Measurements from ENCODE around the gene NLRP1.

NLRP1 gene

GRCh38 chr17:5584383-5585286 is at the start of gene NLRP1:
TSS of gene NLRP1 (minus strand) at chr17:5584509. CDS start at chr17:5583957, 552 bp downstream.
- H3K9me3 ChIP-seq (ENCODE audit: control insufficient read depth, low read length): no peaks in the 10 kb centered on the region
- DNase-seq (ENCODE audit: low read depth): peak; percentile 93
- H3K27me3 ChIP-seq (replicated peaks; ENCODE audit: control insufficient read depth, insufficient read depth, low read length): no peaks in the 10 kb centered on the region
- peaks cover 45% of the 10 kb centered on the region for H3K4me1 ChIP-seq (ENCODE audit: control insufficient read depth, insufficient read depth, low read length)
- H3K36me3 ChIP-seq (ENCODE audit: control insufficient read depth, insufficient read depth, low read length, severe bottlenecking): peaks cover 13% of the 10 kb centered on the region
- peak within 1 kb of the TSS; percentile 87 for H3K9ac ChIP-seq (ENCODE audit: low read length)
- peak within 1 kb of the TSS; percentile 95 for H3K4me3 ChIP-seq (ENCODE audit: low read length)

GRCh38 chr17:5631958-5632590 is 47.8 kb upstream of the NLRP1 start:
- H3K9me3 ChIP-seq (ENCODE audit: control insufficient read depth, low read length): no peaks in the 10 kb centered on the region
- DNase-seq (ENCODE audit: low read depth): peak; percentile 6
- no peaks in the 10 kb centered on the region for H3K36me3 ChIP-seq (ENCODE audit: control insufficient read depth, insufficient read depth, low read length, severe bottlenecking)
- no peak overlapping the region for H3K9ac ChIP-seq (ENCODE audit: low read length)
- no peak overlapping the region for H3K4me3 ChIP-seq (ENCODE audit: low read length)
- H3K27me3 ChIP-seq (replicated peaks; ENCODE audit: control insufficient read depth, insufficient read depth, low read length): no peaks in the 10 kb centered on the region
- peaks cover 13% of the 10 kb centered on the region for H3K4me1 ChIP-seq (ENCODE audit: control insufficient read depth, insufficient read depth, low read length)

- Histone ChIP-seq H3K4me3 (ENCODE audit: low read length) (no peak overlapping the region), H3K9me3 (ENCODE audit: control insufficient read depth, low read length) (no peaks in the 10 kb centered on the region)
- DNase-seq (ENCODE audit: low read depth): peak; percentile 7
Measured at GRCh38 chr17:5630434-5630833, 46.1 kb upstream of the NLRP1 start.

GRCh38 chr17:5629128-5629527 is 44.8 kb upstream of the NLRP1 start:
- Histone ChIP-seq H3K9me3 (ENCODE audit: control insufficient read depth, low read length) (no peaks in the 10 kb centered on the region), H3K9ac (ENCODE audit: low read length) (no peak overlapping the region), H3K4me3 (ENCODE audit: low read length) (no peak overlapping the region), H3K36me3 (ENCODE audit: control insufficient read depth, insufficient read depth, low read length, severe bottlenecking) (no peaks in the 10 kb centered on the region), H3K27me3 (replicated peaks; ENCODE audit: control insufficient read depth, insufficient read depth, low read length) (no peaks in the 10 kb centered on the region), H3K4me1 (ENCODE audit: control insufficient read depth, insufficient read depth, low read length) (peaks cover 13% of the 10 kb centered on the region)
- no peak for DNase-seq (ENCODE audit: low read depth)

More at GRCh38 chr17:5630434-5630833, 46.1 kb upstream of the NLRP1 start:
- Histone ChIP-seq H3K9ac (ENCODE audit: low read length) (no peak overlapping the region), H3K27me3 (replicated peaks; ENCODE audit: control insufficient read depth, insufficient read depth, low read length) (no peaks in the 10 kb centered on the region), H3K36me3 (ENCODE audit: control insufficient read depth, insufficient read depth, low read length, severe bottlenecking) (no peaks in the 10 kb centered on the region), H3K4me1 (ENCODE audit: control insufficient read depth, insufficient read depth, low read length) (peaks cover 13% of the 10 kb centered on the region)

- Histone ChIP-seq H3K9me3 (ENCODE audit: control insufficient read depth, low read length) (no peaks in the 10 kb centered on the region), H3K36me3 (ENCODE audit: control insufficient read depth, insufficient read depth, low read length, severe bottlenecking) (no peaks in the 10 kb centered on the region), H3K4me1 (ENCODE audit: control insufficient read depth, insufficient read depth, low read length) (peaks cover 13% of the 10 kb centered on the region), H3K4me3 (ENCODE audit: low read length) (no peak overlapping the region), H3K9ac (ENCODE audit: low read length) (no peak overlapping the region), H3K27me3 (replicated peaks; ENCODE audit: control insufficient read depth, insufficient read depth, low read length) (no peaks in the 10 kb centered on the region)
- DNase-seq (ENCODE audit: low read depth): no peak
Measured at GRCh38 chr17:5628262-5628661, 44.0 kb upstream of the NLRP1 start.

GRCh38 chr17:5624211-5624610 is 39.9 kb upstream of the NLRP1 start:
- H3K4me3 ChIP-seq (ENCODE audit: low read length): no peak overlapping the region
- no peaks in the 10 kb centered on the region for H3K4me1 ChIP-seq (ENCODE audit: control insufficient read depth, insufficient read depth, low read length)
- H3K36me3 ChIP-seq (ENCODE audit: control insufficient read depth, insufficient read depth, low read length, severe bottlenecking): no peaks in the 10 kb centered on the region
- no peak overlapping the region for H3K9ac ChIP-seq (ENCODE audit: low read length)
- H3K9me3 ChIP-seq (ENCODE audit: control insufficient read depth, low read length): no peaks in the 10 kb centered on the region
- DNase-seq (ENCODE audit: low read depth): no peak
- peaks cover 12% of the 10 kb centered on the region for H3K27me3 ChIP-seq (replicated peaks; ENCODE audit: control insufficient read depth, insufficient read depth, low read length)

GRCh38 chr17:5621729-5622128 is 37.4 kb upstream of the NLRP1 start:
- DNase-seq (ENCODE audit: low read depth): no peak
- H3K4me1 ChIP-seq (ENCODE audit: control insufficient read depth, insufficient read depth, low read length): no peaks in the 10 kb centered on the region
- no peaks in the 10 kb centered on the region for H3K36me3 ChIP-seq (ENCODE audit: control insufficient read depth, insufficient read depth, low read length, severe bottlenecking)
- no peak overlapping the region for H3K9ac ChIP-seq (ENCODE audit: low read length)
- H3K9me3 ChIP-seq (ENCODE audit: control insufficient read depth, low read length): no peaks in the 10 kb centered on the region
- peaks cover 12% of the 10 kb centered on the region for H3K27me3 ChIP-seq (replicated peaks; ENCODE audit: control insufficient read depth, insufficient read depth, low read length)
- no peak overlapping the region for H3K4me3 ChIP-seq (ENCODE audit: low read length)

DNA sequence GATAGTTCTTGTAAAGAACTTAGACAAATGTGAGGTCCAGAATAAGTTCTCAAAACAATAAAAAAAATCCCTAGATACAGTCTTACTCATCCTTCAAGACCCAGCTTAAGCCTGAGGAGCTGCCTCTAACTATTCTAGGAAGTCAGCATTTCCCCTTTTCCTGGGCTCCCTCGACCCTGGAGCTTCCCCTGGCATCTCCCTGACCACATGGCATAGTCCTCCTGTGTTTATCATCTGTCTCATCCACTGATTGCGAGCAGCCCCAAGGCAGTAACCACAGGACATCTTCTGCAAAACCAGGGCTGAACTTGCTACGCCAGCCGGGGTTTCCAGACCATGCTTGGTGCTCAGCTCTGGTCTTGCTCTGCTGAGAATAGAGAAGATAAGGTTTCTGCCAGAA is 36.7 kb upstream of the NLRP1 start:
- Histone ChIP-seq H3K4me3 (ENCODE audit: low read length) (no peak overlapping the region), H3K27me3 (replicated peaks; ENCODE audit: control insufficient read depth, insufficient read depth, low read length) (peaks cover 12% of the 10 kb centered on the region), H3K36me3 (ENCODE audit: control insufficient read depth, insufficient read depth, low read length, severe bottlenecking) (no peaks in the 10 kb centered on the region), H3K9me3 (ENCODE audit: control insufficient read depth, low read length) (no peaks in the 10 kb centered on the region), H3K4me1 (ENCODE audit: control insufficient read depth, insufficient read depth, low read length) (no peaks in the 10 kb centered on the region), H3K9ac (ENCODE audit: low read length) (no peak overlapping the region)
- DNase-seq (ENCODE audit: low read depth): no peak

DNA sequence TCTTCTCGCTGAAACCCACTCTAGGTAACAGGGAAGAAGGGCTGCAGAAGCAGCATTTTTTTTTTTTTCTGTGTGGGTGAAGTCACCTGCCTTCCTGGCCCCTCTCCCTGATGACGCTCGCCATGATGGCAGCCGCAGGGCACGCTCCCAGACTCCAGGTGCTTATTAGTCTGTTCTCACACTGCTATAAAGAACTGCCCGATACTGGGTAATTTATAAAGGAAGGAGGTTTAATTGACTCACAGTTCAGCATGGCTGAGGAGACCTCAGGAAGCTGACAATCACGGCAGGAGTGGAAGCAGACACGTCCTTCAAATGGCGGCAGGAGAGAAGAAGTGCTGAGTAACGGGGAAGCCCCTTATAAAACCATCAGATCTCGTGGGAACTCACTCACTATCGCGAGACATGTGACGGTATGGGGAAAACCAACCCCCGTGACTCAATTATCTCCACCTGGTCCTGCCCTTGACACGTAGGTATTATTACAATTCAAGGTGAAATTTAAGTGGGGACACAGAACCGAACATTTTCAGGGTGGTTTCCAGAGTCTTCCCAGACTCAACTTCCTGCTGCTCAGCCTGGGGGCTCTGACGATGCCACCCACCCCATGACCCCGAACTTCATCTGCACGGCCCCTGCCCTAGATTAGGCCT is 34.9 kb upstream of the NLRP1 start:
- Histone ChIP-seq H3K27me3 (replicated peaks; ENCODE audit: control insufficient read depth, insufficient read depth, low read length) (peaks cover 13% of the 10 kb centered on the region), H3K4me3 (ENCODE audit: low read length) (no peak overlapping the region), H3K9me3 (ENCODE audit: control insufficient read depth, low read length) (no peaks in the 10 kb centered on the region), H3K36me3 (ENCODE audit: control insufficient read depth, insufficient read depth, low read length, severe bottlenecking) (no peaks in the 10 kb centered on the region), H3K9ac (ENCODE audit: low read length) (no peak overlapping the region), H3K4me1 (ENCODE audit: control insufficient read depth, insufficient read depth, low read length) (no peaks in the 10 kb centered on the region)
- no peak for DNase-seq (ENCODE audit: low read depth)

GRCh38 chr17:5618476-5618875 is 34.2 kb upstream of the NLRP1 start:
- no peak overlapping the region for H3K4me3 ChIP-seq (ENCODE audit: low read length)
- peak; percentile 2 for DNase-seq (ENCODE audit: low read depth)
- no peak overlapping the region for H3K9ac ChIP-seq (ENCODE audit: low read length)
- H3K27me3 ChIP-seq (replicated peaks; ENCODE audit: control insufficient read depth, insufficient read depth, low read length): peaks cover 18% of the 10 kb centered on the region
- no peaks in the 10 kb centered on the region for H3K9me3 ChIP-seq (ENCODE audit: control insufficient read depth, low read length)
- no peaks in the 10 kb centered on the region for H3K4me1 ChIP-seq (ENCODE audit: control insufficient read depth, insufficient read depth, low read length)
- no peaks in the 10 kb centered on the region for H3K36me3 ChIP-seq (ENCODE audit: control insufficient read depth, insufficient read depth, low read length, severe bottlenecking)

GRCh38 chr17:5615476-5615875 is 31.2 kb upstream of the NLRP1 start:
- H3K36me3 ChIP-seq (ENCODE audit: control insufficient read depth, insufficient read depth, low read length, severe bottlenecking): no peaks in the 10 kb centered on the region
- H3K4me1 ChIP-seq (ENCODE audit: control insufficient read depth, insufficient read depth, low read length): no peaks in the 10 kb centered on the region
- H3K27me3 ChIP-seq (replicated peaks; ENCODE audit: control insufficient read depth, insufficient read depth, low read length): peaks cover 10% of the 10 kb centered on the region
- H3K9me3 ChIP-seq (ENCODE audit: control insufficient read depth, low read length): no peaks in the 10 kb centered on the region
- DNase-seq (ENCODE audit: low read depth): no peak
- no peak overlapping the region for H3K9ac ChIP-seq (ENCODE audit: low read length)
- no peak overlapping the region for H3K4me3 ChIP-seq (ENCODE audit: low read length)

All from adipocyte (in vitro differentiated cells).